SK-N-SH (cell line): ENCODE measurements around the gene FUT2. TPM values are rescaled to one million over a fixed set of nuclear protein-coding genes. Genes with fewer than 3 reads are reported as not detected.

Experiments
- CTCF ChIA-PET: fragments of 300-600, 350-600 bp; formaldehyde crosslinking; extraction: SDS; loops from one replicate; lab custom pipeline; 2021; lab: Yijun Ruan, JAX
- POLR2A ChIA-PET: fragments of 350-600 bp; sonication (Branson Sonifier 250); formaldehyde crosslinking; extraction: SDS; loops from one replicate; lab custom pipeline; 2020; ENCODE audit warnings: antibody characterized with exemption, inconsistent platforms; lab: Yijun Ruan, JAX
- DNase-seq: peaks from one replicate; pipeline ENCODE4 v3.0.0; 2012
- H2AFZ ChIP-seq: fragments of 200-600 bp; sonication (generic); 2 replicates; pipeline ENCODE4 v1.8.1; 2016; ENCODE audit warnings: antibody characterized with exemption, mild to moderate bottlenecking, low read depth
- H3F3A ChIP-seq: fragments of 200-600 bp; sonication (generic); replicated peaks from 2 replicates; pipeline ENCODE3; 2016; ENCODE audit warnings: antibody characterized with exemption, mild to moderate bottlenecking; ENCODE audit not compliant: insufficient read depth
- H3K27ac ChIP-seq, 2 experiments: fragments of 200-500 bp in 1 of 2; fragments of 200-600 bp in 1 of 2; sonication (Bioruptor generic) in 1 of 2; sonication (generic), shearing (Covaris generic) in 1 of 2; 2 replicates each; pipeline versions ENCODE4 v1.5.1 to v1.6.1; 2014 to 2016; ENCODE audit warnings: low read depth in 2 of 2, inconsistent platforms in 1 of 2, low read length in 1 of 2, mild to moderate bottlenecking in 1 of 2, mixed read lengths in 1 of 2
- H3K27me3 ChIP-seq: fragments of 200-600 bp; sonication (generic), shearing (Covaris generic); 2 replicates; pipeline ENCODE4 v1.6.1; 2016; ENCODE audit warnings: mixed run types; ENCODE audit not compliant: insufficient read depth
- H3K36me3 ChIP-seq, 2 experiments: fragments of 200-500 bp in 1 of 2; fragments of 200-600 bp in 1 of 2; sonication (Bioruptor generic) in 1 of 2; sonication (generic) in 1 of 2; replicated peaks in 1 of 2; 2 replicates each; pipeline versions ENCODE3 to v1.5.1; 2014 to 2016; ENCODE audit warnings: low read length in 1 of 2, mild to moderate bottlenecking in 1 of 2; ENCODE audit not compliant: insufficient read depth in 2 of 2, control insufficient read depth in 1 of 2
- H3K4me1 ChIP-seq, 2 experiments: fragments of 200-500 bp in 1 of 2; fragments of 200-600 bp in 1 of 2; sonication (Bioruptor generic) in 1 of 2; sonication (generic), shearing (Covaris generic) in 1 of 2; 2 replicates each; pipeline versions ENCODE4 v1.5.1 to v1.6.1; 2014 to 2016; ENCODE audit warnings: low read depth in 1 of 2, low read length in 1 of 2, mixed run types in 1 of 2; ENCODE audit not compliant: insufficient read depth in 2 of 2, control insufficient read depth in 1 of 2
- H3K4me2 ChIP-seq: fragments of 200-600 bp; sonication (generic), shearing (Covaris generic); 2 replicates; pipeline ENCODE4 v1.6.1; 2017; ENCODE audit warnings: mixed run types
- H3K4me3 ChIP-seq, 2 experiments: fragments of 200-500 bp in 1 of 2; fragments of 200-600 bp in 1 of 2; sonication (Bioruptor generic) in 1 of 2; sonication (generic), shearing (Covaris generic) in 1 of 2; 2 replicates each; pipeline versions ENCODE4 v1.5.1 to v1.8.1; 2014 to 2016; ENCODE audit warnings: low read depth in 2 of 2, inconsistent platforms in 1 of 2, low read length in 1 of 2, mild to moderate bottlenecking in 1 of 2, mixed read lengths in 1 of 2, moderate library complexity in 1 of 2
- H3K79me2 ChIP-seq: fragments of 200-600 bp; sonication (generic); 2 replicates; pipeline ENCODE4 v1.8.1; 2017; ENCODE audit warnings: mild to moderate bottlenecking; ENCODE audit not compliant: insufficient read depth
- H3K9ac ChIP-seq: fragments of 200-600 bp; sonication (generic); 2 replicates; pipeline ENCODE4 v1.6.1; 2017; ENCODE audit warnings: mixed run types
- H3K9me2 ChIP-seq: fragments of 200-600 bp; sonication (generic); 2 replicates; pipeline ENCODE4 v1.6.1; 2017; ENCODE audit warnings: mixed run types
- H3K9me3 ChIP-seq: fragments of 200-600 bp; sonication (generic); 2 replicates; pipeline ENCODE4 v1.6.1; 2017; ENCODE audit warnings: mixed run types, mild to moderate bottlenecking, moderate library complexity
- H4K20me1 ChIP-seq: fragments of 200-600 bp; sonication (generic); 2 replicates; pipeline ENCODE4 v1.6.1; 2017; ENCODE audit warnings: mild to moderate bottlenecking, mixed run types; ENCODE audit not compliant: insufficient read depth
- CHD2 ChIP-seq: fragments of 150-350 bp; IDR thresholded peaks from 2 replicates; pipeline ENCODE4 v1.6.1; 2018; ENCODE audit warnings: low read length; ENCODE audit not compliant: partially characterized antibody
- EP300 ChIP-seq, 2 experiments: IDR thresholded peaks; 2 replicates each; pipeline versions ENCODE4 v1.4.0 to v1.6.1; 2012; ENCODE audit warnings: borderline replicate concordance in 1 of 2, low read depth in 1 of 2, low read length in 1 of 2
- EZH2phosphoT487 ChIP-seq: fragments of 200-600 bp; sonication (generic); IDR thresholded peaks from 2 replicates; pipeline ENCODE4 v1.6.1; 2017; ENCODE audit warnings: low read depth, mixed run types, mild to moderate bottlenecking, antibody characterized with exemption, moderate library complexity, borderline replicate concordance
- FOSL2 ChIP-seq: IDR thresholded peaks from 2 replicates; pipeline ENCODE4 v1.4.0; 2012; ENCODE audit warnings: low read depth, mild to moderate bottlenecking, moderate library complexity, borderline replicate concordance
- GATA2 ChIP-seq: sonication (generic); formaldehyde crosslinking; IDR thresholded peaks from 2 replicates; pipeline ENCODE4 v1.5.0; 2020; ENCODE audit warnings: mild to moderate bottlenecking, missing genetic modification reagents
- IRF3 ChIP-seq: fragments of 150-350 bp; IDR thresholded peaks from 2 replicates; pipeline ENCODE4 v1.6.1; 2016; ENCODE audit warnings: mild to moderate bottlenecking, low read depth, low read length
- JUND ChIP-seq: IDR thresholded peaks from 2 replicates; pipeline ENCODE4 v1.4.0; 2012
- MXI1 ChIP-seq: IDR thresholded peaks from 2 replicates; pipeline ENCODE4 v1.6.1; 2012; ENCODE audit warnings: mild to moderate bottlenecking, low read depth, low read length, improper control_type of control experiment
- NFIC ChIP-seq: IDR thresholded peaks from 2 replicates; pipeline ENCODE4 v1.4.0; 2012; ENCODE audit warnings: borderline replicate concordance
- NRF1 ChIP-seq: IDR thresholded peaks from 2 replicates; pipeline ENCODE4 v1.6.1; 2012; ENCODE audit warnings: low read depth, mild to moderate bottlenecking, low read length
- RXRA ChIP-seq: IDR thresholded peaks from 2 replicates; pipeline ENCODE4 v1.4.0; 2012; ENCODE audit warnings: low read depth, mild to moderate bottlenecking, borderline replicate concordance
- SIN3A ChIP-seq: IDR thresholded peaks from 2 replicates; pipeline ENCODE4 v1.6.1; 2012; ENCODE audit warnings: low read depth, mild to moderate bottlenecking, low read length, moderate library complexity, borderline replicate concordance
- SMC3 ChIP-seq: IDR thresholded peaks from 2 replicates; pipeline ENCODE4 v1.6.1; 2012; ENCODE audit warnings: low read depth, low read length, improper control_type of control experiment
- TAF1 ChIP-seq: IDR thresholded peaks from 2 replicates; pipeline ENCODE4 v1.6.1; 2012; ENCODE audit warnings: low read depth, mild to moderate bottlenecking, low read length, moderate library complexity, borderline replicate concordance
- TEAD4 ChIP-seq: IDR thresholded peaks from 2 replicates; pipeline ENCODE4 v1.4.0; 2012; ENCODE audit warnings: mild to moderate bottlenecking, borderline replicate concordance; ENCODE audit not compliant: insufficient read depth
- USF2 ChIP-seq: fragments of 150-350 bp; IDR thresholded peaks from 2 replicates; pipeline ENCODE4 v1.6.1; 2017; ENCODE audit warnings: antibody characterized with exemption, low read length, low read depth, borderline replicate concordance
- ZBTB33 ChIP-seq: IDR thresholded peaks from 2 replicates; pipeline ENCODE4 v1.4.0; 2012; ENCODE audit warnings: low read depth, borderline replicate concordance
- WGBS: methylation state at CpG from one replicate; pipeline ENCODE4 v1.1.6; 2017; ENCODE audit warnings: low lambda C conversion rate; 5-methylcytosine and 5-hydroxymethylcytosine counted together
- polyA plus RNA-seq, 3 experiments: library from polyadenylated mRNA; depleted of rRNA; stranded (reverse); fragments of >200 nt; gene quantifications; 2 replicates each; pipeline ENCODE4 v1.2.3, GENCODE V29; 2012

Gene FUT2
- polyA plus RNA-seq, 1 of the 3 experiments (the other 2 are of a cell fraction) = not detected

GRCh38 chr19:48663667-48664066 is 32.1 kb upstream of the FUT2 start:
- no peaks in the 10 kb centered on the region for H3K36me3 ChIP-seq
- H3K4me1 ChIP-seq = peaks cover 0 to 2% of the 10 kb centered on the region in 2 experiments; a peak in 1 of 4 replicates
- no peak overlapping the region for H3K4me2 ChIP-seq
- H3K27ac ChIP-seq = no peak overlapping the region
- no peak overlapping the region for H3K9ac ChIP-seq
- no peak for TF ChIP-seq NFIC
- TF ChIP-seq RXRA = no peak
- no peak for TF ChIP-seq TEAD4
- TF ChIP-seq SIN3A = no peak
- TF ChIP-seq NRF1 = no peak
- TF ChIP-seq MXI1 = no peak
- TF ChIP-seq JUND = no peak
- TF ChIP-seq ZBTB33 = no peak
- TF ChIP-seq FOSL2 = no peak
- TF ChIP-seq USF2 = no peak
- no peak for TF ChIP-seq EZH2phosphoT487
- TF ChIP-seq TAF1 = no peak
- no peak for TF ChIP-seq GATA2 (CRISPR knock-in tag)
- TF ChIP-seq IRF3 = no peak
- no peak for TF ChIP-seq SMC3
- no peak for TF ChIP-seq CHD2
- TF ChIP-seq EP300 (IDR thresholded peaks at IDR 0.05; ENCODE audit: borderline replicate concordance in 1 of 2, low read depth in 1 of 2, low read length in 1 of 2) = no peak
- TF ChIP-seq, all 33 proteins: peak for 0
- no peak for DNase-seq
- POLR2A ChIA-PET = no interaction called here
- 74% methylated on average over 4 of the region's 4 CpGs for WGBS
- no peaks in the 10 kb centered on the region for H3K79me2 ChIP-seq
- no peaks in the 10 kb centered on the region for H3F3A ChIP-seq
- no peak overlapping the region for H2AFZ ChIP-seq
- H3K9me2 ChIP-seq = no peaks in the 10 kb centered on the region
- no peaks in the 10 kb centered on the region for H3K27me3 ChIP-seq
- CTCF ChIA-PET = interaction anchor here (0.6 to 1.1 kb wide), 2 partner anchors 11 to 13 kb away, joined by 3 read pairs; no protein-coding TSS in a partner anchor
- H4K20me1 ChIP-seq = no peaks in the 10 kb centered on the region
- H3K4me3 ChIP-seq = no peak overlapping the region
- no peaks in the 10 kb centered on the region for H3K9me3 ChIP-seq
